Measurements from ENCODE around the gene NPLOC4.

DNA sequence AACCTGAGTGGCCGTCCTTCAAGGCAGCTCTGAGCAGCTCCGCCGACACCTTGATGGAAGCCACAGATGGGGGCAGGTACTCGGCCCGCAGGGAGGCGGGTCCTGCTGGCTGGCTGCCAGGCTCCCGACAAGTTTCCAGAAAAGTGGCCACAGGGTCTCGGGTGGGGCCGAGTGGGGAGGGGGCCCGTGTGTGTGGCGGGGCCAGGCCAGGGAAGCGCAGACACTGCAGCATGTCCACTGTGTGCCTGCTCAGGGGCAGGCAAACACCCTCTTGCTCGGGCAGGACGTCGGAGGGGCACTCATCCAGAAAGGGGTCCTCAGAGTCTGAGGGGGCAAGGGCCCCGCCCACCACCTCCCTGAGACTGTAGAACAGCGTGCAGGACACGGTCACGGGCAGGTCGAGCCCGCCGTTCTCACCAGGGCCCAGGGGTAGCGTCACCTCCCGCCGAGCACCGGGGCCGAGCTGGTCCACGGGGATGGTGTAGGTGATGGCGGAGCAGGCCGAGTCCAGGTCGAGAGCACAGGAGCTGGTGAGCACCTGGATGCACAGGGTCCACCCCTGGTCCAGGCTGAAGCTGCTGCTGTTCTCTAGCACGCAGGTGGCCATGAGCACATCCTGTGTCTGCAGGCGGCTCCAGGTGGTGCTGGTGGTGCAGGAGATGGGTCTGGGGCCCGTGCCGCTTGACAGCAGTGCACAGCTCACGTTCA, 89.9 kb downstream of the NPLOC4 start:
- no peak for TF ChIP-seq CTCF (IDR thresholded peaks at IDR 0.05)
- TF ChIP-seq EZH2 (IDR thresholded peaks at IDR 0.05; ENCODE audit: borderline replicate concordance, insufficient read depth, low read depth, low read length, poor library complexity, severe bottlenecking) = no peak
